ENCODE results near the gene KERA.

KERA gene

DNA sequence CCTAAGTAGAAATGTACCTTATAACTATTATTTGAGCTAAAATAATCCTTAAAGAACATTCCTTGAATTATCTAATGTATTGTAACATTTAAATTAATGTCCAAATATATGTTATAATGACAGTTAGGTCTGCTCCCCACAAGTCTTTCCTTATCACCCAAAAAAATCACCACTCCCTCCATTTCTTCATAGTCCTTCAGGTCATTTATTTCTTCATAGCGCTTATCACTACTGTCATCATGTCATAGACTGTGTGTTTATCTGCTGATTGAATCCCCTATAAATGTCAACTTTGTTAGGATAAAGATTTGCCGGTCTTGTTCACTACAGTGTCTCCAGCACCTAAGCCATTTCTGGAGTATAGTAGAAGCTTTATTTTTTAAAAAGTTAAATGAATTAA lies 41.5 kb upstream of the KERA start:
- TF ChIP-seq TAF1 (IDR thresholded peaks at IDR 0.05; ENCODE audit: low read depth) (no peak), YY1 (IDR thresholded peaks at IDR 0.05; ENCODE audit: low read depth) (no peak), NFIC (IDR thresholded peaks at IDR 0.05) (no peak), ZBTB7A (IDR thresholded peaks at IDR 0.05; ENCODE audit: low read depth) (no peak), CEBPB (IDR thresholded peaks at IDR 0.05) (no peak), FOXM1 (IDR thresholded peaks at IDR 0.05; ENCODE audit: borderline replicate concordance, low read depth) (no peak), RAD21 (IDR thresholded peaks at IDR 0.05; ENCODE audit: low read depth) (no peak), EP300 (IDR thresholded peaks at IDR 0.05; ENCODE audit: borderline replicate concordance) (no peak), TCF12 (IDR thresholded peaks at IDR 0.05; ENCODE audit: low read depth) (no peak), TEAD4 (IDR thresholded peaks at IDR 0.05) (no peak), CREB1 (IDR thresholded peaks at IDR 0.05; ENCODE audit: low read depth) (no peak)
- TF ChIP-seq, protein P1, sequence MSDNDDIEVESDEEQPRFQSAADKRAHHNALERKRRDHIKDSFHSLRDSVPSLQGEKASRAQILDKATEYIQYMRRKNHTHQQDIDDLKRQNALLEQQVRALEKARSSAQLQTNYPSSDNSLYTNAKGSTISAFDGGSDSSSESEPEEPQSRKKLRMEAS (IDR thresholded peaks at IDR 0.05), result no peak
- TF ChIP-seq, protein P2, sequence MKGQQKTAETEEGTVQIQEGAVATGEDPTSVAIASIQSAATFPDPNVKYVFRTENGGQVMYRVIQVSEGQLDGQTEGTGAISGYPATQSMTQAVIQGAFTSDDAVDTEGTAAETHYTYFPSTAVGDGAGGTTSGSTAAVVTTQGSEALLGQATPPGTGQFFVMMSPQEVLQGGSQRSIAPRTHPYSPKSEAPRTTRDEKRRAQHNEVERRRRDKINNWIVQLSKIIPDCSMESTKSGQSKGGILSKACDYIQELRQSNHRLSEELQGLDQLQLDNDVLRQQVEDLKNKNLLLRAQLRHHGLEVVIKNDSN (IDR thresholded peaks at IDR 0.05), result no peak

DNA sequence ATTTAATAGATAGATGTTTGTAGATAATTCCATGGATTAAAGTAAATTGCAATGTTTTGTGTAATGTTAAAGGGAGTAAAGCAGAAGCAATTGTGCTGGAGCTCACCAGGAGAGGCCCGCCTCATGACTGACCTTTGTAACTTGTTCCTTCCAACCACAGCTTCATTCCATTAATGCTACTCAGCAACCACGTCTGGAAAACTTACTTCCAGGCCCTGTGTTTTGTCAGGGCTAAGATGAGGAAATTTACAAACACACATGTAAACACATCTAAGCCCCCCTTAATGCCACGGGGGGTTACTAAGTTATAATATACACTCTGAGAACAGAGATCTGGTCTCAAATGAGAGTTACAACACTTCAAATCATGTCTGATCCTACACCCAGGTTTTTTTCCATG lies 41.1 kb upstream of the KERA start:
- TF ChIP-seq, protein P2 (IDR thresholded peaks at IDR 0.05), result no peak
- TF ChIP-seq EGR1 (IDR thresholded peaks at IDR 0.05), result no peak
- TF ChIP-seq, protein P1 (IDR thresholded peaks at IDR 0.05), result no peak
- no peak for TF ChIP-seq ZBTB7A (IDR thresholded peaks at IDR 0.05; ENCODE audit: low read depth)
- TF ChIP-seq NFIC (IDR thresholded peaks at IDR 0.05), result no peak
- no peak for TF ChIP-seq TEAD4 (IDR thresholded peaks at IDR 0.05)
- no peak for TF ChIP-seq YY1 (IDR thresholded peaks at IDR 0.05; ENCODE audit: low read depth)
- TF ChIP-seq FOXM1 (IDR thresholded peaks at IDR 0.05; ENCODE audit: borderline replicate concordance, low read depth), result no peak
- TF ChIP-seq TCF12 (IDR thresholded peaks at IDR 0.05; ENCODE audit: low read depth), result no peak
- no peak for TF ChIP-seq EP300 (IDR thresholded peaks at IDR 0.05; ENCODE audit: borderline replicate concordance)
- no peak for TF ChIP-seq CEBPB (IDR thresholded peaks at IDR 0.05)
- TF ChIP-seq CREB1 (IDR thresholded peaks at IDR 0.05; ENCODE audit: low read depth), result no peak
- no peak for TF ChIP-seq TAF1 (IDR thresholded peaks at IDR 0.05; ENCODE audit: low read depth)
- TF ChIP-seq, protein P3, sequence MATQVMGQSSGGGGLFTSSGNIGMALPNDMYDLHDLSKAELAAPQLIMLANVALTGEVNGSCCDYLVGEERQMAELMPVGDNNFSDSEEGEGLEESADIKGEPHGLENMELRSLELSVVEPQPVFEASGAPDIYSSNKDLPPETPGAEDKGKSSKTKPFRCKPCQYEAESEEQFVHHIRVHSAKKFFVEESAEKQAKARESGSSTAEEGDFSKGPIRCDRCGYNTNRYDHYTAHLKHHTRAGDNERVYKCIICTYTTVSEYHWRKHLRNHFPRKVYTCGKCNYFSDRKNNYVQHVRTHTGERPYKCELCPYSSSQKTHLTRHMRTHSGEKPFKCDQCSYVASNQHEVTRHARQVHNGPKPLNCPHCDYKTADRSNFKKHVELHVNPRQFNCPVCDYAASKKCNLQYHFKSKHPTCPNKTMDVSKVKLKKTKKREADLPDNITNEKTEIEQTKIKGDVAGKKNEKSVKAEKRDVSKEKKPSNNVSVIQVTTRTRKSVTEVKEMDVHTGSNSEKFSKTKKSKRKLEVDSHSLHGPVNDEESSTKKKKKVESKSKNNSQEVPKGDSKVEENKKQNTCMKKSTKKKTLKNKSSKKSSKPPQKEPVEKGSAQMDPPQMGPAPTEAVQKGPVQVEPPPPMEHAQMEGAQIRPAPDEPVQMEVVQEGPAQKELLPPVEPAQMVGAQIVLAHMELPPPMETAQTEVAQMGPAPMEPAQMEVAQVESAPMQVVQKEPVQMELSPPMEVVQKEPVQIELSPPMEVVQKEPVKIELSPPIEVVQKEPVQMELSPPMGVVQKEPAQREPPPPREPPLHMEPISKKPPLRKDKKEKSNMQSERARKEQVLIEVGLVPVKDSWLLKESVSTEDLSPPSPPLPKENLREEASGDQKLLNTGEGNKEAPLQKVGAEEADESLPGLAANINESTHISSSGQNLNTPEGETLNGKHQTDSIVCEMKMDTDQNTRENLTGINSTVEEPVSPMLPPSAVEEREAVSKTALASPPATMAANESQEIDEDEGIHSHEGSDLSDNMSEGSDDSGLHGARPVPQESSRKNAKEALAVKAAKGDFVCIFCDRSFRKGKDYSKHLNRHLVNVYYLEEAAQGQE (IDR thresholded peaks at IDR 0.05; ENCODE audit: low read depth), result no peak
- TF ChIP-seq RAD21 (IDR thresholded peaks at IDR 0.05; ENCODE audit: low read depth), result no peak

GRCh38 chr12:91098461-91098860 lies 40.6 kb upstream of the KERA start:
- TF ChIP-seq NFIC (IDR thresholded peaks at IDR 0.05) (no peak), RAD21 (IDR thresholded peaks at IDR 0.05; ENCODE audit: low read depth) (no peak), ZBTB7A (IDR thresholded peaks at IDR 0.05; ENCODE audit: low read depth) (no peak), EGR1 (IDR thresholded peaks at IDR 0.05) (no peak), TCF12 (IDR thresholded peaks at IDR 0.05; ENCODE audit: low read depth) (no peak), EP300 (IDR thresholded peaks at IDR 0.05; ENCODE audit: borderline replicate concordance) (no peak), CREB1 (IDR thresholded peaks at IDR 0.05; ENCODE audit: low read depth) (no peak), YY1 (IDR thresholded peaks at IDR 0.05; ENCODE audit: low read depth) (no peak), FOXM1 (IDR thresholded peaks at IDR 0.05; ENCODE audit: borderline replicate concordance, low read depth) (no peak), CEBPB (IDR thresholded peaks at IDR 0.05) (no peak)
- TF ChIP-seq, protein P3 (IDR thresholded peaks at IDR 0.05; ENCODE audit: low read depth), result no peak

DNA sequence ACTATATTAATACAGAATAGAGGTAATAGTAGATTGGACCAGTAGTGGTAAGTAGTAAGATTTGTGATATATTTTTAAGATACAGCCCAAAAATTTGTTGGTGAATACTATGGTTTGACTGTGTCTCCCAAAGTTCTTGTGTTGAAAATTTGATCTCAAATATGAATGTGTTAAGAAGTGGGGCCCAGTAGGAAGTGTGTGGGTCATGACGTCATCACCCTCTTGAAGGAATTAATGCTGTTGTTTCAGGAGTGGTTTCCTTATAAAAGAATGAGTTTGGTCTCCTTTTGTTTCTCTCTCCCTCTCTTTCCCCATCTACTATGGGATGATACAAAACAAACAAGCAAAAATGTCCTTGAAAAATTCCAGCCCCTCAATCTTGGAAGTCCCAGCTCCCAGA lies 37.1 kb upstream of the KERA start:
- TF ChIP-seq CEBPB (IDR thresholded peaks at IDR 0.05), result no peak
- TF ChIP-seq EP300 (IDR thresholded peaks at IDR 0.05; ENCODE audit: borderline replicate concordance), result no peak
- no peak for TF ChIP-seq YY1 (IDR thresholded peaks at IDR 0.05; ENCODE audit: low read depth)
- no peak for TF ChIP-seq TCF12 (IDR thresholded peaks at IDR 0.05; ENCODE audit: low read depth)
- no peak for TF ChIP-seq FOXM1 (IDR thresholded peaks at IDR 0.05; ENCODE audit: borderline replicate concordance, low read depth)
- TF ChIP-seq CREB1 (IDR thresholded peaks at IDR 0.05; ENCODE audit: low read depth), result no peak

DNA sequence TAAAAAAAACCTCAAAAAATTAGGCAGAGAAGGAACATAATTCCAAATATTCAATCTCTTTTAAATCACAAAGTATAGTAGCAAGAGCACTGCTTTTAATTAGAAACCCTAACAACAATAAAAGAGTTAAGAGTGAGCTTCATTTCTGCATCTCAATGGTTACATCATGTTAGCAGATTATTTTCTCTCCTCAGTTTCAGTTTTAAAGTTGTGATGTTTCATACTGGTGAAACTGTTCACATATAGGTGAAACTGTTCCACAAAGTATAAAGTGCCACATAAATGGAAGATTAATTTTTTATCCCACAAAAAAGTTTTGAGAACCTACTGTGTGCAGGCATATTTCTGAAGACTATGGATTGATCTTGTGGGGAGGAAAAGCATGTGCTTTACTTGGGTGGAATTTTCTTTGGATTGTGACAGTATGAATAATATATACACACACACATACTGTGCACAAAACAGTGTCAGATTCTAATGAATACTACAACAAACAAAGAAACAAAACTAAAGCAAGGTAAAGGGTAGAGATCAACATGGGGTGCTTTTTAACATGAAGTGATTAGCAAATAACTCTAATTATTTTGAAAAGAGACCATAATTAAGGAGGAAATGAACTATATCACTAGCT lies 36.3 kb upstream of the KERA start:
- no peak for TF ChIP-seq RAD21 (IDR thresholded peaks at IDR 0.05; ENCODE audit: low read depth)
- TF ChIP-seq YY1 (IDR thresholded peaks at IDR 0.05; ENCODE audit: low read depth), result no peak
- TF ChIP-seq ZBTB7A (IDR thresholded peaks at IDR 0.05; ENCODE audit: low read depth), result no peak
- TF ChIP-seq TCF12 (IDR thresholded peaks at IDR 0.05; ENCODE audit: low read depth), result no peak
- no peak for TF ChIP-seq NFIC (IDR thresholded peaks at IDR 0.05)
- no peak for TF ChIP-seq TAF1 (IDR thresholded peaks at IDR 0.05; ENCODE audit: low read depth)
- TF ChIP-seq, protein P3 (IDR thresholded peaks at IDR 0.05; ENCODE audit: low read depth), result no peak
- TF ChIP-seq CREB1 (IDR thresholded peaks at IDR 0.05; ENCODE audit: low read depth), result no peak
- no peak for TF ChIP-seq EP300 (IDR thresholded peaks at IDR 0.05; ENCODE audit: borderline replicate concordance)
- no peak for TF ChIP-seq CEBPB (IDR thresholded peaks at IDR 0.05)
